Measurements from ENCODE around the gene WEE1.

DNA sequence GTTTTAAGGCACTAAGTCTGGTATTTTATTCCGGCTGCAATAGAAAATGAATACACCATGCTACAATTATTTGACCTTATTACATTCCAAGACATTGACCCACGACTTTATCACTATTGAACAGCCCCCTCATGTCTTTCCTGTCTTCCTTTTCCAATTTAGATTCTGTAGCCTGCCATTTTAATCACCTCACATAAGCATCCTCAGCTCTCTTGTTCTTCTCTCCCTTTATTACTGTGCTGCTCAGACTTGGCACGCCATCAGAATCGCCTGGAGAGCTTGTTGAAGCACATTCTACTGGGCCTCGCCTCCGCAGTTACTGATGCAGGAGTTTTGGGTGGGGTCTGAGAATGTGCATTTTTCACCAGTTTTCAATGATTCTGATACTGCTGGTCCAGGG lies 51.7 kb downstream of the WEE1 start:
- TF ChIP-seq, protein P1, sequence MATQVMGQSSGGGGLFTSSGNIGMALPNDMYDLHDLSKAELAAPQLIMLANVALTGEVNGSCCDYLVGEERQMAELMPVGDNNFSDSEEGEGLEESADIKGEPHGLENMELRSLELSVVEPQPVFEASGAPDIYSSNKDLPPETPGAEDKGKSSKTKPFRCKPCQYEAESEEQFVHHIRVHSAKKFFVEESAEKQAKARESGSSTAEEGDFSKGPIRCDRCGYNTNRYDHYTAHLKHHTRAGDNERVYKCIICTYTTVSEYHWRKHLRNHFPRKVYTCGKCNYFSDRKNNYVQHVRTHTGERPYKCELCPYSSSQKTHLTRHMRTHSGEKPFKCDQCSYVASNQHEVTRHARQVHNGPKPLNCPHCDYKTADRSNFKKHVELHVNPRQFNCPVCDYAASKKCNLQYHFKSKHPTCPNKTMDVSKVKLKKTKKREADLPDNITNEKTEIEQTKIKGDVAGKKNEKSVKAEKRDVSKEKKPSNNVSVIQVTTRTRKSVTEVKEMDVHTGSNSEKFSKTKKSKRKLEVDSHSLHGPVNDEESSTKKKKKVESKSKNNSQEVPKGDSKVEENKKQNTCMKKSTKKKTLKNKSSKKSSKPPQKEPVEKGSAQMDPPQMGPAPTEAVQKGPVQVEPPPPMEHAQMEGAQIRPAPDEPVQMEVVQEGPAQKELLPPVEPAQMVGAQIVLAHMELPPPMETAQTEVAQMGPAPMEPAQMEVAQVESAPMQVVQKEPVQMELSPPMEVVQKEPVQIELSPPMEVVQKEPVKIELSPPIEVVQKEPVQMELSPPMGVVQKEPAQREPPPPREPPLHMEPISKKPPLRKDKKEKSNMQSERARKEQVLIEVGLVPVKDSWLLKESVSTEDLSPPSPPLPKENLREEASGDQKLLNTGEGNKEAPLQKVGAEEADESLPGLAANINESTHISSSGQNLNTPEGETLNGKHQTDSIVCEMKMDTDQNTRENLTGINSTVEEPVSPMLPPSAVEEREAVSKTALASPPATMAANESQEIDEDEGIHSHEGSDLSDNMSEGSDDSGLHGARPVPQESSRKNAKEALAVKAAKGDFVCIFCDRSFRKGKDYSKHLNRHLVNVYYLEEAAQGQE (IDR thresholded peaks at IDR 0.05; ENCODE audit: insufficient replicate concordance, low read depth), result no peak
- TF ChIP-seq, protein P2, sequence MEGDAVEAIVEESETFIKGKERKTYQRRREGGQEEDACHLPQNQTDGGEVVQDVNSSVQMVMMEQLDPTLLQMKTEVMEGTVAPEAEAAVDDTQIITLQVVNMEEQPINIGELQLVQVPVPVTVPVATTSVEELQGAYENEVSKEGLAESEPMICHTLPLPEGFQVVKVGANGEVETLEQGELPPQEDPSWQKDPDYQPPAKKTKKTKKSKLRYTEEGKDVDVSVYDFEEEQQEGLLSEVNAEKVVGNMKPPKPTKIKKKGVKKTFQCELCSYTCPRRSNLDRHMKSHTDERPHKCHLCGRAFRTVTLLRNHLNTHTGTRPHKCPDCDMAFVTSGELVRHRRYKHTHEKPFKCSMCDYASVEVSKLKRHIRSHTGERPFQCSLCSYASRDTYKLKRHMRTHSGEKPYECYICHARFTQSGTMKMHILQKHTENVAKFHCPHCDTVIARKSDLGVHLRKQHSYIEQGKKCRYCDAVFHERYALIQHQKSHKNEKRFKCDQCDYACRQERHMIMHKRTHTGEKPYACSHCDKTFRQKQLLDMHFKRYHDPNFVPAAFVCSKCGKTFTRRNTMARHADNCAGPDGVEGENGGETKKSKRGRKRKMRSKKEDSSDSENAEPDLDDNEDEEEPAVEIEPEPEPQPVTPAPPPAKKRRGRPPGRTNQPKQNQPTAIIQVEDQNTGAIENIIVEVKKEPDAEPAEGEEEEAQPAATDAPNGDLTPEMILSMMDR (IDR thresholded peaks at IDR 0.05; ENCODE audit: insufficient read depth, low read length), result no peak
- TF ChIP-seq POLR2AphosphoS5 (IDR thresholded peaks at IDR 0.05; ENCODE audit: low read depth) (no peak), GABPA (IDR thresholded peaks at IDR 0.05; ENCODE audit: low read depth) (no peak)
